Neuronal stem cell (in vitro differentiated cells): ENCODE measurements around the gene RBMS3.
A peak's percentile ranks its signal among the peaks of the same experiment; 100 is the strongest.

Source experiments
- DNase-seq: peaks from one replicate; pipeline ENCODE4 v3.0.0-alpha.2; 2013; ENCODE audit warnings: low spot score
- H2AFZ ChIP-seq: one replicate; pipeline ENCODE4 v1.6.1; 2013; ENCODE audit warnings: mild to moderate bottlenecking, low read length, inconsistent platforms
- H2AK5ac ChIP-seq: 2 replicates; pipeline ENCODE4 v1.6.1; 2013; ENCODE audit warnings: low read depth, mild to moderate bottlenecking, inconsistent platforms, low read length, moderate library complexity, mixed read lengths
- H2BK120ac ChIP-seq: 2 replicates; pipeline ENCODE4 v1.6.1; 2013; ENCODE audit warnings: low read depth, mild to moderate bottlenecking, inconsistent platforms, low read length, moderate library complexity, mixed read lengths
- H2BK12ac ChIP-seq: one replicate; pipeline ENCODE4 v1.6.1; 2013; ENCODE audit warnings: low read length, inconsistent platforms
- H2BK15ac ChIP-seq: 2 replicates; pipeline ENCODE4 v1.6.1; 2013; ENCODE audit warnings: mild to moderate bottlenecking, low read length, inconsistent platforms, mixed read lengths
- H2BK5ac ChIP-seq: one replicate; pipeline ENCODE4 v1.6.1; 2013; ENCODE audit warnings: inconsistent platforms, mild to moderate bottlenecking, low read length, moderate library complexity
- H3K14ac ChIP-seq: one replicate; pipeline ENCODE4 v1.6.1; 2013; ENCODE audit warnings: low read length, inconsistent platforms
- H3K18ac ChIP-seq: 2 replicates; pipeline ENCODE4 v1.6.1; 2013; ENCODE audit warnings: low read length, inconsistent platforms
- H3K23ac ChIP-seq: 2 replicates; pipeline ENCODE4 v1.6.1; 2013; ENCODE audit warnings: low read depth, mild to moderate bottlenecking, mixed read lengths, low read length, inconsistent platforms; ENCODE audit not compliant: poor library complexity
- H3K27ac ChIP-seq: replicated peaks from 3 replicates; pipeline ENCODE4 v1.5.1; 2013; ENCODE audit warnings: low read length, inconsistent platforms
- H3K27me3 ChIP-seq, 3 experiments: 2 replicates each; pipeline ENCODE4 v1.6.1; 2013; ENCODE audit warnings: low read length in 3 of 3, mild to moderate bottlenecking in 2 of 3, inconsistent platforms in 1 of 3, low read depth in 1 of 3, mixed read lengths in 1 of 3, moderate library complexity in 1 of 3; ENCODE audit not compliant: control insufficient read depth in 3 of 3, insufficient read depth in 3 of 3
- H3K36me3 ChIP-seq, 2 donors: replicated peaks in 1 of 2; 2 replicates each; pipeline ENCODE4 v1.6.1; 2013; ENCODE audit warnings: low read length in 2 of 2; ENCODE audit not compliant: control insufficient read depth in 2 of 2, insufficient read depth in 2 of 2
- H3K4ac ChIP-seq: 2 replicates; pipeline ENCODE4 v1.6.1; 2013; ENCODE audit warnings: inconsistent platforms, mild to moderate bottlenecking, low read length, moderate library complexity
- H3K4me1 ChIP-seq, 2 donors: 1 replicate in 1 of 2; 2 replicates in 1 of 2; pipeline ENCODE4 v1.6.1; 2013; ENCODE audit warnings: low read length in 2 of 2, low read depth in 1 of 2; ENCODE audit not compliant: control insufficient read depth in 2 of 2, insufficient read depth in 1 of 2
- H3K4me2 ChIP-seq: one replicate; pipeline ENCODE4 v1.6.1; 2013; ENCODE audit warnings: mild to moderate bottlenecking, low read length, inconsistent platforms; ENCODE audit not compliant: insufficient read depth, poor library complexity, severe bottlenecking
- H3K4me3 ChIP-seq, 2 donors: 2 replicates each; pipeline ENCODE4 v1.5.1; 2013; ENCODE audit warnings: low read length in 2 of 2, mild to moderate bottlenecking in 2 of 2, inconsistent platforms in 1 of 2, moderate library complexity in 1 of 2
- H3K79me1 ChIP-seq: one replicate; pipeline ENCODE4 v1.6.1; 2013; ENCODE audit warnings: low read depth, mild to moderate bottlenecking, inconsistent platforms, low read length, moderate library complexity
- H3K9ac ChIP-seq: one replicate; pipeline ENCODE4 v1.6.1; 2013; ENCODE audit warnings: mild to moderate bottlenecking, low read depth, low read length, inconsistent platforms; ENCODE audit not compliant: poor library complexity
- H3K9me3 ChIP-seq, 2 donors: replicated peaks in 1 of 2; 2 replicates each; pipeline versions ENCODE3 to v1.6.1; 2013; ENCODE audit warnings: low read length in 2 of 2, mild to moderate bottlenecking in 2 of 2, inconsistent platforms in 1 of 2, low read depth in 1 of 2, mixed read lengths in 1 of 2, moderate library complexity in 1 of 2; ENCODE audit not compliant: control insufficient read depth in 2 of 2, insufficient read depth in 1 of 2
- H4K8ac ChIP-seq: one replicate; pipeline ENCODE4 v1.6.1; 2013; ENCODE audit warnings: low read depth, mild to moderate bottlenecking, inconsistent platforms, low read length, moderate library complexity
- H4K91ac ChIP-seq: one replicate; pipeline ENCODE4 v1.6.1; 2013; ENCODE audit warnings: low read length, low read depth, mild to moderate bottlenecking, inconsistent platforms; ENCODE audit not compliant: poor library complexity
- WGBS, 2 donors: extraction: QIAGEN DNeasy Blood & Tissue Kit; methylation state at CpG; one replicate each; pipeline ENCODE4 v1.1.7; 2013; ENCODE audit warnings: missing lambda C conversion rate in 2 of 2, mixed read lengths in 1 of 2; ENCODE audit not compliant: insufficient read length in 2 of 2, insufficient replicate concordance in 1 of 2; ENCODE audit errors: extremely low coverage in 2 of 2; 5-methylcytosine and 5-hydroxymethylcytosine counted together

RBMS3 gene

GRCh38 chr3:29514170-29514569, 233.3 kb downstream of the RBMS3 start:
- Histone ChIP-seq H2AFZ (no peak overlapping the region), H2BK12ac (no peak overlapping the region), H3K4me2 (no peak overlapping the region), H3K18ac (no peak overlapping the region), H4K8ac (no peak overlapping the region), H3K79me1 (no peaks in the 10 kb centered on the region), H2AK5ac (no peak overlapping the region), H2BK15ac (no peak overlapping the region), H2BK120ac (no peak overlapping the region), H3K9me3 (no peaks in the 10 kb centered on the region), H3K4ac (no peak overlapping the region), H3K27ac (no peak overlapping the region), H4K91ac (no peak overlapping the region), H2BK5ac (no peak overlapping the region), H3K27me3 (no peaks in the 10 kb centered on the region), H3K23ac (no peak overlapping the region), H3K4me3 (no peak overlapping the region), H3K36me3 (no peaks in the 10 kb centered on the region), H3K14ac (no peak overlapping the region), H3K9ac (no peak overlapping the region), H3K4me1 (no peaks in the 10 kb centered on the region)
- WGBS, 2 donors, result no CpG with 5 or more reads among the region's 3 CpGs
- no peak for DNase-seq

- H2BK5ac ChIP-seq, result no peak overlapping the region
- no peak overlapping the region for H3K23ac ChIP-seq
- H3K4ac ChIP-seq, result no peak overlapping the region
- no CpG with 5 or more reads among the region's 3 CpGs for WGBS, 2 donors
- no peak overlapping the region for H3K27ac ChIP-seq
- no peak overlapping the region for H2AFZ ChIP-seq
- H2AK5ac ChIP-seq, result no peak overlapping the region
- no peaks in the 10 kb centered on the region for H3K27me3 ChIP-seq
- no peak overlapping the region for H3K14ac ChIP-seq
- no peaks in the 10 kb centered on the region for H3K4me1 ChIP-seq
- no peak overlapping the region for H4K8ac ChIP-seq
- H3K79me1 ChIP-seq, result no peaks in the 10 kb centered on the region
- no peak overlapping the region for H3K9ac ChIP-seq
- H3K36me3 ChIP-seq, result no peaks in the 10 kb centered on the region
- no peak overlapping the region for H3K18ac ChIP-seq
- H4K91ac ChIP-seq, result no peak overlapping the region
- H2BK120ac ChIP-seq, result no peak overlapping the region
- DNase-seq, result no peak
- H2BK15ac ChIP-seq, result no peak overlapping the region
- no peak overlapping the region for H3K4me2 ChIP-seq
- H3K4me3 ChIP-seq, result no peak overlapping the region
- no peak overlapping the region for H2BK12ac ChIP-seq
- H3K9me3 ChIP-seq, result no peaks in the 10 kb centered on the region
Measured at GRCh38 chr3:29514912-29515311, 234.0 kb downstream of the RBMS3 start.

- WGBS, 2 donors, result no CpG with 5 or more reads among the region's 2 CpGs
- Histone ChIP-seq H3K4me3 (no peak overlapping the region), H2BK5ac (no peak overlapping the region), H3K9ac (no peak overlapping the region), H3K4me1 (no peaks in the 10 kb centered on the region), H3K23ac (no peak overlapping the region), H2AK5ac (no peak overlapping the region), H3K9me3 (no peaks in the 10 kb centered on the region), H3K36me3 (no peaks in the 10 kb centered on the region), H3K14ac (no peak overlapping the region), H3K79me1 (no peaks in the 10 kb centered on the region), H3K4ac (no peak overlapping the region), H3K27ac (no peak overlapping the region), H2AFZ (peak overlapping the region; percentile 2), H3K4me2 (no peak overlapping the region), H3K18ac (no peak overlapping the region), H2BK15ac (no peak overlapping the region), H4K91ac (no peak overlapping the region), H3K27me3 (no peaks in the 10 kb centered on the region), H4K8ac (no peak overlapping the region), H2BK120ac (no peak overlapping the region), H2BK12ac (no peak overlapping the region)
- no peak for DNase-seq
Measured at GRCh38 chr3:29515451-29515850, 234.6 kb downstream of the RBMS3 start.

GRCh38 chr3:29516164-29516563, 235.3 kb downstream of the RBMS3 start:
- no peak overlapping the region for H2AFZ ChIP-seq
- H2BK5ac ChIP-seq, result no peak overlapping the region
- no peak for DNase-seq
- no peaks in the 10 kb centered on the region for H3K4me1 ChIP-seq
- no peak overlapping the region for H3K23ac ChIP-seq
- no peak overlapping the region for H3K9ac ChIP-seq
- H3K14ac ChIP-seq, result no peak overlapping the region
- no peaks in the 10 kb centered on the region for H3K27me3 ChIP-seq
- H3K4me2 ChIP-seq, result no peak overlapping the region
- WGBS, 2 donors, result no CpG with 5 or more reads among the region's 4 CpGs
- H3K9me3 ChIP-seq, result no peaks in the 10 kb centered on the region
- no peak overlapping the region for H3K4me3 ChIP-seq
- no peak overlapping the region for H2BK120ac ChIP-seq
- H2BK12ac ChIP-seq, result no peak overlapping the region
- H3K36me3 ChIP-seq, result no peaks in the 10 kb centered on the region
- H4K8ac ChIP-seq, result no peak overlapping the region
- no peak overlapping the region for H2BK15ac ChIP-seq
- H4K91ac ChIP-seq, result no peak overlapping the region
- H3K4ac ChIP-seq, result no peak overlapping the region
- H3K27ac ChIP-seq, result no peak overlapping the region
- no peak overlapping the region for H2AK5ac ChIP-seq
- H3K79me1 ChIP-seq, result no peaks in the 10 kb centered on the region
- H3K18ac ChIP-seq, result no peak overlapping the region
